ENCODE data around the gene CDKAL1. TPM values are rescaled to one million over a fixed set of nuclear protein-coding genes. Genes with fewer than 3 reads are reported as not detected.
A peak's percentile ranks its signal among the peaks of the same experiment; 100 is the strongest.

Gene CDKAL1
- total RNA-seq, 5 donors from 2014 or later (not counting 1 experiment from before 2014, with no cell fraction given), result 18.8 to 29.9 (median 20.5) TPM

GRCh38 chr6:20933057-20933788 lies 399.0 kb downstream of the CDKAL1 start:
- no peak for ATAC-seq (replicated peaks in 1 of 4)
- no peak overlapping the region for H3K4me3 ChIP-seq (ENCODE audit: control insufficient read depth in 1 of 2, extremely low read depth in 1 of 2, low read length in 1 of 2)
- H3K27ac Mint-ChIP-seq, result no peak overlapping the region
- WGBS (ENCODE audit: insufficient coverage), result no CpG with 5 or more reads among the region's 2 CpGs
- ChIA-PET POLR2A (no interaction called here), CTCF (no interaction called here)
- DNase-seq, result no peak
- H3K36me3 ChIP-seq (ENCODE audit: control insufficient read depth in 2 of 2, extremely low read depth in 1 of 2, insufficient read depth in 1 of 2, low read length in 1 of 2), result no peaks in the 10 kb centered on the region
- H3K27ac ChIP-seq (ENCODE audit: low read length), result no peak overlapping the region
- H3K9me3 ChIP-seq, result no peaks in the 10 kb centered on the region
- no peaks in the 10 kb centered on the region for H3K9me3 Mint-ChIP-seq
- no peaks in the 10 kb centered on the region for H3K4me1 ChIP-seq (ENCODE audit: control insufficient read depth in 1 of 2, extremely low read depth in 1 of 2, insufficient read depth in 2 of 2, low read length in 2 of 2)
- H3K4me3 Mint-ChIP-seq, result no peak overlapping the region
- no peaks in the 10 kb centered on the region for H3K27me3 ChIP-seq (replicated peaks in 1 of 2; ENCODE audit: control insufficient read depth in 2 of 2, extremely low read depth in 1 of 2, insufficient read depth in 2 of 2, low read length in 1 of 2)
- peaks cover 34% of the 10 kb centered on the region for H3K36me3 Mint-ChIP-seq
- no peaks in the 10 kb centered on the region for H3K27me3 Mint-ChIP-seq
- H3K4me1 Mint-ChIP-seq, result no peaks in the 10 kb centered on the region

DNA sequence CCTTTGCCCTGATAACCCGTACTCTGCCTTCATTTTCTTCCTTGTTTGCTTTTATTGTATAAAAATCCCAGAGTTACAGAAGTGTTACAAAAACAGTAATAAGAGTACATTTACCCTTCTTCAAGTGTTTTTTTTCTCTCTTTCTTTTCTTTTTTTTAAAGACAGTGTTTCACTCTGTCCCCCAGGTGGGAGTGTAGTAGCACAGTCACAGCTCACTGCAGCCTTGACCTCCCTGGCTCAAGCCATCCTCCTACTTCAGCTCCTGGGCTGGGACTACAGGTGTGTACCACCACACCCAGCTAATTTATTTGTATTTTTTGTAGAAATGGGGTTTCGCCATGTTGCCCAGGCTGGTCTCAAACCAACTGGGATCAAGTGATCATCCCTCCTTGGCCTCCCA lies 402.7 kb downstream of the CDKAL1 start:
- no peak overlapping the region for H3K4me3 ChIP-seq (ENCODE audit: control insufficient read depth in 1 of 2, extremely low read depth in 1 of 2, low read length in 1 of 2)
- no peak overlapping the region for H3K27ac ChIP-seq (ENCODE audit: low read length)
- ATAC-seq (replicated peaks in 1 of 4), result no peak
- Mint-ChIP-seq H3K9me3 (peaks cover 0 to 9% (median 0%) of the 10 kb centered on the region in 3 donors), H3K27ac (no peak overlapping the region), H3K27me3 (no peaks in the 10 kb centered on the region), H3K36me3 (peaks cover 38% of the 10 kb centered on the region), H3K4me1 (no peaks in the 10 kb centered on the region), H3K4me3 (no peak overlapping the region)
- no CpG with 5 or more reads among the region's 2 CpGs for WGBS (ENCODE audit: insufficient coverage)
- no peaks in the 10 kb centered on the region for H3K4me1 ChIP-seq (ENCODE audit: control insufficient read depth in 1 of 2, extremely low read depth in 1 of 2, insufficient read depth in 2 of 2, low read length in 2 of 2)
- ChIA-PET CTCF (no interaction called here), POLR2A (no interaction called here)
- H3K36me3 ChIP-seq (ENCODE audit: control insufficient read depth in 2 of 2, extremely low read depth in 1 of 2, insufficient read depth in 1 of 2, low read length in 1 of 2), result no peaks in the 10 kb centered on the region
- H3K9me3 ChIP-seq, result no peaks in the 10 kb centered on the region
- no peaks in the 10 kb centered on the region for H3K27me3 ChIP-seq (replicated peaks in 1 of 2; ENCODE audit: control insufficient read depth in 2 of 2, extremely low read depth in 1 of 2, insufficient read depth in 2 of 2, low read length in 1 of 2)
- DNase-seq, result no peak

DNA sequence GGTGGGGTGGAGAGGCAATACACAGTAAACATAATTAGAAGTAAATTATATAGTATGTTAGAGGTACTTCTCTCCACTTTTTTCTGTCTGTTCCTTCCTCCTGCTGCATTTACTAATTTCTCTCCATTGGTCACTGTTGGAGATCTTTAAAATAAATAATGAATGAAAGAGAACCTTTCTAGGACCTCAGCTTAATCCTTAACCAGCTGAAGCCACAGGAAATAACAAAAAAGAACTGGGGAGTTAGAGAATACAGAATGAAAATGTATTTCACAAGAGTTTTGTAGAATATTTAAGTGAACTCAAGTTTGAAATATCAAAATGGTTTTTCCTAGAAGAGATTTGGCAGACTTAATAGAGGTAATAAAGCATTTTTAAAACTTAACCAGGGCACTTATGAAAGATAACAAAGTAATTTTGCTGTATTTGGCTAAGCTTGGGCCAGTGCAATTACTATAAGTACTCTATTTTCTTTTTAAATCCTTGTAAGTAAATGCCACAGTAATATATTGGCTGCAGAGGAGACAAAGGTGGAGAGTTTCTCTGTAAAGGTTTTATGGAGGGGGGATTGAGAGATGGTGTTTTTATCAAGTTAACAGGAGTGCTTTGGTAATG lies 405.0 kb downstream of the CDKAL1 start:
- H3K36me3 Mint-ChIP-seq, result peaks cover 39% of the 10 kb centered on the region
- ATAC-seq (replicated peaks in 1 of 4), result no peak
- CTCF ChIA-PET, result interaction anchor here in 1 of 2 donors (0.6 kb wide), 1 partner anchor 42 kb away, joined by 3 read pairs; no protein-coding TSS in a partner anchor

DNA sequence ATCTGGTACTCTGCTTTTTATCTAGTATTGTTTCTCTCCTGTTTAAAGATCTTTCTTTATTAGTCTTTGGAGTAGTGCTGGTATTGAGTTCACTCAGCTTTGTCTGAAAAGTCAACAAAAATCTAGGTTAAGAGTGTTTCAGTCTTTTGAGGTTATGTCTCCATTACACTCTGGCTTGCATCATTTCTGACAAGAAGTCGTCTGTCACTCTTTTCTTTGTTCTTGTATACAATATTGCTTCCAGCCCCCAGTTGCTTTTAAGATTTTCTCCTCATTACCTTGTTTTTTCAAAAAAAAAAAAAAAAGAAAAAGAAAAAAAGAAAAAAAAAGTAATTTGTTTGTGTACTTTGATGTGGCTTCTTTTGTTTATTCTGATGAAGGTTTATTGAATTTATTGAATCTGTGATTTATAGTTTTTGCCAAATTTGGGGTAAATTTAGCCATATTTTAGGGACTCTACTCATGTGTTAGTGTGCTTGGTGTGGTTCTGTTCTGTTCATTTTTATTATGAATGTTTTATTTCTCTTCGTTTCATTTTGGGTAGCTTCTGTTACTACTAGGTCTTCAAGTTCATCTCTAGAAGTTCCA lies 408.9 kb downstream of the CDKAL1 start:
- no CpG with 5 or more reads among the region's 2 CpGs for WGBS (ENCODE audit: insufficient coverage)
- no peak overlapping the region for H3K4me3 ChIP-seq (ENCODE audit: control insufficient read depth in 1 of 2, extremely low read depth in 1 of 2, low read length in 1 of 2)
- H3K4me1 ChIP-seq (ENCODE audit: control insufficient read depth in 1 of 2, extremely low read depth in 1 of 2, insufficient read depth in 2 of 2, low read length in 2 of 2), result no peaks in the 10 kb centered on the region
- no peaks in the 10 kb centered on the region for H3K27me3 ChIP-seq (replicated peaks in 1 of 2; ENCODE audit: control insufficient read depth in 2 of 2, extremely low read depth in 1 of 2, insufficient read depth in 2 of 2, low read length in 1 of 2)
- no peak overlapping the region for H3K4me3 Mint-ChIP-seq
- no peak overlapping the region for H3K27ac ChIP-seq (ENCODE audit: low read length)
- no peak overlapping the region for H3K27ac Mint-ChIP-seq
- DNase-seq (no peak), ATAC-seq (replicated peaks in 1 of 4) (no peak)
- peaks cover 29% of the 10 kb centered on the region for H3K36me3 Mint-ChIP-seq
- no peaks in the 10 kb centered on the region for H3K27me3 Mint-ChIP-seq
- H3K9me3 ChIP-seq, result no peaks in the 10 kb centered on the region
- CTCF ChIA-PET, result no interaction called here
- POLR2A ChIA-PET, result no interaction called here
- peaks cover 0 to 8% (median 0%) of the 10 kb centered on the region in 3 donors for H3K4me1 Mint-ChIP-seq
- H3K9me3 Mint-ChIP-seq, result peaks cover 5 to 18% (median 8%) of the 10 kb centered on the region in 3 donors
- no peaks in the 10 kb centered on the region for H3K36me3 ChIP-seq (ENCODE audit: control insufficient read depth in 2 of 2, extremely low read depth in 1 of 2, insufficient read depth in 1 of 2, low read length in 1 of 2)

More for the DNA sequence above, 405.0 kb downstream of the CDKAL1 start:
- DNase-seq, result no peak
- Histone ChIP-seq H3K4me3 (ENCODE audit: control insufficient read depth in 1 of 2, extremely low read depth in 1 of 2, low read length in 1 of 2) (no peak overlapping the region), H3K27ac (ENCODE audit: low read length) (no peak overlapping the region), H3K4me1 (ENCODE audit: control insufficient read depth in 1 of 2, extremely low read depth in 1 of 2, insufficient read depth in 2 of 2, low read length in 2 of 2) (no peaks in the 10 kb centered on the region), H3K27me3 (replicated peaks in 1 of 2; ENCODE audit: control insufficient read depth in 2 of 2, extremely low read depth in 1 of 2, insufficient read depth in 2 of 2, low read length in 1 of 2) (no peaks in the 10 kb centered on the region), H3K9me3 (no peaks in the 10 kb centered on the region), H3K36me3 (ENCODE audit: control insufficient read depth in 2 of 2, extremely low read depth in 1 of 2, insufficient read depth in 1 of 2, low read length in 1 of 2) (no peaks in the 10 kb centered on the region)
- POLR2A ChIA-PET, result no interaction called here
- H3K9me3 Mint-ChIP-seq, result peaks cover 5 to 18% (median 8%) of the 10 kb centered on the region in 3 donors
- H3K4me3 Mint-ChIP-seq, result no peak overlapping the region
- no peak overlapping the region for H3K27ac Mint-ChIP-seq
- peaks cover 0 to 8% (median 0%) of the 10 kb centered on the region in 3 donors for H3K4me1 Mint-ChIP-seq
- no peaks in the 10 kb centered on the region for H3K27me3 Mint-ChIP-seq

- H3K4me1 Mint-ChIP-seq, result peaks cover 0 to 8% (median 0%) of the 10 kb centered on the region in 3 donors
- Histone ChIP-seq H3K4me3 (ENCODE audit: control insufficient read depth in 1 of 2, extremely low read depth in 1 of 2, low read length in 1 of 2) (no peak overlapping the region), H3K4me1 (ENCODE audit: control insufficient read depth in 1 of 2, extremely low read depth in 1 of 2, insufficient read depth in 2 of 2, low read length in 2 of 2) (no peaks in the 10 kb centered on the region), H3K27me3 (replicated peaks in 1 of 2; ENCODE audit: control insufficient read depth in 2 of 2, extremely low read depth in 1 of 2, insufficient read depth in 2 of 2, low read length in 1 of 2) (no peaks in the 10 kb centered on the region), H3K36me3 (ENCODE audit: control insufficient read depth in 2 of 2, extremely low read depth in 1 of 2, insufficient read depth in 1 of 2, low read length in 1 of 2) (no peaks in the 10 kb centered on the region), H3K27ac (ENCODE audit: low read length) (no peak overlapping the region), H3K9me3 (no peaks in the 10 kb centered on the region)
- ChIA-PET CTCF (no interaction called here), POLR2A (no interaction called here)
- ATAC-seq (replicated peaks in 1 of 4) (no peak), DNase-seq (no peak)
- WGBS (ENCODE audit: insufficient coverage), result no CpG with 5 or more reads among the region's 1 CpG
- peaks cover 28% of the 10 kb centered on the region for H3K36me3 Mint-ChIP-seq
- H3K27me3 Mint-ChIP-seq, result no peaks in the 10 kb centered on the region
- H3K4me3 Mint-ChIP-seq, result no peak overlapping the region
- peaks cover 5 to 18% (median 8%) of the 10 kb centered on the region in 3 donors for H3K9me3 Mint-ChIP-seq
- no peak overlapping the region for H3K27ac Mint-ChIP-seq
Observed at GRCh38 chr6:20943922-20944321, 409.7 kb downstream of the CDKAL1 start.

DNA sequence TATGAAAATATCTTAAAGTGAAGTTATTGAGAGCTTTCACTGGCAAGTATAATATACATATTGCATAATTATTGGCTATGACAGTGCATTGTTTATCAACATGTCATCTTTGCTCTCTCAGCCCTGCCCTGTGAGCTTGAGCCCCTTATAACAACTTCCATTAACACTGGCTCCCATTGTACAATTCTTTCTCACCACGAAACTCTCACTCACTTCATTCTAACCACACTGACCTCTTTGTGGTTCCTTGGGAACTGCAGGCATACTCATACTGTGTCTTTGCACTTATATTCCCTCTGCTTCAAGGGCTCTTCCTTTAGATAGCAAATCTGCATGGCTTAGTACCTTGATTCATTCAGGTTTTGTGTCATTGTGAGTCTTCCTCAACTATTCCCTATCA lies 411.8 kb downstream of the CDKAL1 start:
- Histone ChIP-seq H3K27ac (ENCODE audit: low read length) (no peak overlapping the region), H3K36me3 (ENCODE audit: control insufficient read depth in 2 of 2, extremely low read depth in 1 of 2, insufficient read depth in 1 of 2, low read length in 1 of 2) (no peaks in the 10 kb centered on the region), H3K27me3 (replicated peaks in 1 of 2; ENCODE audit: control insufficient read depth in 2 of 2, extremely low read depth in 1 of 2, insufficient read depth in 2 of 2, low read length in 1 of 2) (no peaks in the 10 kb centered on the region), H3K4me3 (ENCODE audit: control insufficient read depth in 1 of 2, extremely low read depth in 1 of 2, low read length in 1 of 2) (no peak overlapping the region), H3K4me1 (ENCODE audit: control insufficient read depth in 1 of 2, extremely low read depth in 1 of 2, insufficient read depth in 2 of 2, low read length in 2 of 2) (no peaks in the 10 kb centered on the region), H3K9me3 (no peaks in the 10 kb centered on the region)
- ChIA-PET CTCF (no interaction called here), POLR2A (no interaction called here)
- Mint-ChIP-seq H3K36me3 (peaks cover 30% of the 10 kb centered on the region), H3K27me3 (no peaks in the 10 kb centered on the region), H3K4me3 (no peak overlapping the region), H3K9me3 (peaks cover 5 to 18% (median 8%) of the 10 kb centered on the region in 3 donors), H3K27ac (no peak overlapping the region), H3K4me1 (peaks cover 0 to 8% (median 0%) of the 10 kb centered on the region in 3 donors)
- no peak for ATAC-seq (replicated peaks in 1 of 4)
- WGBS (ENCODE audit: insufficient coverage), result 25% methylated on average over 1 of the region's 1 CpG
- DNase-seq, result peak in 1 of 35 experiments; percentile 1

Data from T-cell (primary cell).